ENCODE results near the gene CETN2.

CETN2 gene

DNA sequence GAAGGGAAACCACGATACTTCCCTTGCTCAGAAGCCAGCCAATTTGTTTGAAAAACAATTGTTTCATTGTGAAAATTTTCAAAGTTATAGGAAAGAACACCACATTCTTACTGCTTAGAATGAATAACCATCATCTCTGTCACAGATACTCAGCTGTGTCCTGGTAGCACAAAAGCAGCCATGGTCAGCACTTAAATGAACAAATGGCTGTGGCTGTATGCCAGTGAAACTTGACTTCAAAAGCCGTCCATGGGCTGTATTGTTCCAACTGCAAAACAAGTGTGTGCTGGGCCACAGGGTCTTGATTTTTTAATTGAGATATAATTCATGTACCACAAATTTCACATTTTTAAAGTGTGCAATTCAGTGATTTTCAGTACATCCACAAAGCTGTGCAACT is 19.9 kb upstream of the CETN2 start:
- Histone ChIP-seq H3K9me3 (ENCODE audit: control insufficient read depth, insufficient read depth, low read depth, low read length) (no peaks in the 10 kb centered on the region), H3K4me3 (ENCODE audit: low read depth, low read length) (no peak overlapping the region), H3K36me3 (ENCODE audit: control insufficient read depth in 2 of 2, insufficient read depth in 1 of 2, low read length in 2 of 2) (peaks cover 19 to 55% of the 10 kb centered on the region in 2 experiments; a peak in 2 of 3 replicates), H3K27ac (ENCODE audit: extremely low read depth, low read depth, low read length) (no peak overlapping the region), H3K4me1 (ENCODE audit: control insufficient read depth, insufficient read depth, low read length) (no peaks in the 10 kb centered on the region)
- CTCF ChIA-PET: no interaction called here
- TF ChIP-seq WT1 (tag by site-specific recombination; IDR thresholded peaks at IDR 0.05) (no peak), ZNF274 (IDR thresholded peaks at IDR 0.05; ENCODE audit: low read length) (no peak), ZNF274 (tag by site-specific recombination; IDR thresholded peaks at IDR 0.05; ENCODE audit: borderline replicate concordance) (no peak), ZNF530 (tag by site-specific recombination; IDR thresholded peaks at IDR 0.05; ENCODE audit: low read depth) (no peak), ZNF768 (tag by site-specific recombination; IDR thresholded peaks at IDR 0.05) (no peak), ZNF311 (tag by site-specific recombination; IDR thresholded peaks at IDR 0.05; ENCODE audit: borderline replicate concordance) (no peak), GLI4 (tag by site-specific recombination; IDR thresholded peaks at IDR 0.05) (no peak), ZNF600 (tag by site-specific recombination; IDR thresholded peaks at IDR 0.05) (no peak), ZNF221 (tag by site-specific recombination; IDR thresholded peaks at IDR 0.05; ENCODE audit: borderline replicate concordance) (no peak), ZNF416 (tag by site-specific recombination; IDR thresholded peaks at IDR 0.05) (no peak), ZFP3 (tag by site-specific recombination; IDR thresholded peaks at IDR 0.05; ENCODE audit: low read depth) (no peak), ZNF670 (tag by site-specific recombination; IDR thresholded peaks at IDR 0.05; ENCODE audit: low read depth) (no peak), ZNF391 (tag by site-specific recombination; IDR thresholded peaks at IDR 0.05; ENCODE audit: borderline replicate concordance, low read depth) (no peak), ZNF37A (tag by site-specific recombination; IDR thresholded peaks at IDR 0.05) (no peak), ZNF354C (tag by site-specific recombination; IDR thresholded peaks at IDR 0.05; ENCODE audit: borderline replicate concordance, low read depth) (no peak), ZNF549 (tag by site-specific recombination; IDR thresholded peaks at IDR 0.05) (no peak), ZNF548 (tag by site-specific recombination; IDR thresholded peaks at IDR 0.05) (no peak)
- TF ChIP-seq, protein P1, sequence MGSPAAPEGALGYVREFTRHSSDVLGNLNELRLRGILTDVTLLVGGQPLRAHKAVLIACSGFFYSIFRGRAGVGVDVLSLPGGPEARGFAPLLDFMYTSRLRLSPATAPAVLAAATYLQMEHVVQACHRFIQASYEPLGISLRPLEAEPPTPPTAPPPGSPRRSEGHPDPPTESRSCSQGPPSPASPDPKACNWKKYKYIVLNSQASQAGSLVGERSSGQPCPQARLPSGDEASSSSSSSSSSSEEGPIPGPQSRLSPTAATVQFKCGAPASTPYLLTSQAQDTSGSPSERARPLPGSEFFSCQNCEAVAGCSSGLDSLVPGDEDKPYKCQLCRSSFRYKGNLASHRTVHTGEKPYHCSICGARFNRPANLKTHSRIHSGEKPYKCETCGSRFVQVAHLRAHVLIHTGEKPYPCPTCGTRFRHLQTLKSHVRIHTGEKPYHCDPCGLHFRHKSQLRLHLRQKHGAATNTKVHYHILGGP (tag by site-specific recombination; IDR thresholded peaks at IDR 0.05): no peak
- POLR2A ChIA-PET: no interaction called here

DNA sequence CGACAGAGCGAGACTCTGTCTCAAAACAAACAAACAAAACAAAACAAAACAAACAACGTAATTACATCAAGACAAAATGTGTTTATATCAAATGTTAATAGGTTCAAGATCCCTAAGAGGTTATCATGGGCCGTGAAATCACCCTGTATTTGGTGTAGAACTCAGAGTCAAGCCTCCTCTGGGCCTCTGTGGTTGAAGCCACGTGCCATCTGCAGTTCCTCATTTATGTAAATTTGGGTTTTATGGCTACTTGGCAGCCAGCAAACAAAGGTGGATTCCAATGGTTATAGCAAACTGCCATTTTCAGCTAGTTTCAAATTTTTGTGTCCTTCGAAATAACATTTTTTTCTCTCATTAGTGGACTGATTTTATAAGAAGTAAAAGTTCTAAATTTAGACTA is 16.7 kb upstream of the CETN2 start:
- Histone ChIP-seq H3K27ac (ENCODE audit: extremely low read depth, low read depth, low read length) (no peak overlapping the region), H3K36me3 (ENCODE audit: control insufficient read depth in 2 of 2, insufficient read depth in 1 of 2, low read length in 2 of 2) (peaks cover 13 to 44% of the 10 kb centered on the region in 2 experiments; a peak in 2 of 3 replicates), H3K4me3 (ENCODE audit: low read depth, low read length) (no peak overlapping the region), H3K4me1 (ENCODE audit: control insufficient read depth, insufficient read depth, low read length) (no peaks in the 10 kb centered on the region), H3K9me3 (ENCODE audit: control insufficient read depth, insufficient read depth, low read depth, low read length) (no peaks in the 10 kb centered on the region)
- TF ChIP-seq ZNF350 (tag by site-specific recombination; IDR thresholded peaks at IDR 0.05) (no peak), ZNF76 (tag by site-specific recombination; IDR thresholded peaks at IDR 0.05; ENCODE audit: borderline replicate concordance, low read depth) (no peak), KLF16 (tag by site-specific recombination; IDR thresholded peaks at IDR 0.05) (no peak), ZNF624 (tag by site-specific recombination; IDR thresholded peaks at IDR 0.05) (no peak)
- TF ChIP-seq, protein P2, sequence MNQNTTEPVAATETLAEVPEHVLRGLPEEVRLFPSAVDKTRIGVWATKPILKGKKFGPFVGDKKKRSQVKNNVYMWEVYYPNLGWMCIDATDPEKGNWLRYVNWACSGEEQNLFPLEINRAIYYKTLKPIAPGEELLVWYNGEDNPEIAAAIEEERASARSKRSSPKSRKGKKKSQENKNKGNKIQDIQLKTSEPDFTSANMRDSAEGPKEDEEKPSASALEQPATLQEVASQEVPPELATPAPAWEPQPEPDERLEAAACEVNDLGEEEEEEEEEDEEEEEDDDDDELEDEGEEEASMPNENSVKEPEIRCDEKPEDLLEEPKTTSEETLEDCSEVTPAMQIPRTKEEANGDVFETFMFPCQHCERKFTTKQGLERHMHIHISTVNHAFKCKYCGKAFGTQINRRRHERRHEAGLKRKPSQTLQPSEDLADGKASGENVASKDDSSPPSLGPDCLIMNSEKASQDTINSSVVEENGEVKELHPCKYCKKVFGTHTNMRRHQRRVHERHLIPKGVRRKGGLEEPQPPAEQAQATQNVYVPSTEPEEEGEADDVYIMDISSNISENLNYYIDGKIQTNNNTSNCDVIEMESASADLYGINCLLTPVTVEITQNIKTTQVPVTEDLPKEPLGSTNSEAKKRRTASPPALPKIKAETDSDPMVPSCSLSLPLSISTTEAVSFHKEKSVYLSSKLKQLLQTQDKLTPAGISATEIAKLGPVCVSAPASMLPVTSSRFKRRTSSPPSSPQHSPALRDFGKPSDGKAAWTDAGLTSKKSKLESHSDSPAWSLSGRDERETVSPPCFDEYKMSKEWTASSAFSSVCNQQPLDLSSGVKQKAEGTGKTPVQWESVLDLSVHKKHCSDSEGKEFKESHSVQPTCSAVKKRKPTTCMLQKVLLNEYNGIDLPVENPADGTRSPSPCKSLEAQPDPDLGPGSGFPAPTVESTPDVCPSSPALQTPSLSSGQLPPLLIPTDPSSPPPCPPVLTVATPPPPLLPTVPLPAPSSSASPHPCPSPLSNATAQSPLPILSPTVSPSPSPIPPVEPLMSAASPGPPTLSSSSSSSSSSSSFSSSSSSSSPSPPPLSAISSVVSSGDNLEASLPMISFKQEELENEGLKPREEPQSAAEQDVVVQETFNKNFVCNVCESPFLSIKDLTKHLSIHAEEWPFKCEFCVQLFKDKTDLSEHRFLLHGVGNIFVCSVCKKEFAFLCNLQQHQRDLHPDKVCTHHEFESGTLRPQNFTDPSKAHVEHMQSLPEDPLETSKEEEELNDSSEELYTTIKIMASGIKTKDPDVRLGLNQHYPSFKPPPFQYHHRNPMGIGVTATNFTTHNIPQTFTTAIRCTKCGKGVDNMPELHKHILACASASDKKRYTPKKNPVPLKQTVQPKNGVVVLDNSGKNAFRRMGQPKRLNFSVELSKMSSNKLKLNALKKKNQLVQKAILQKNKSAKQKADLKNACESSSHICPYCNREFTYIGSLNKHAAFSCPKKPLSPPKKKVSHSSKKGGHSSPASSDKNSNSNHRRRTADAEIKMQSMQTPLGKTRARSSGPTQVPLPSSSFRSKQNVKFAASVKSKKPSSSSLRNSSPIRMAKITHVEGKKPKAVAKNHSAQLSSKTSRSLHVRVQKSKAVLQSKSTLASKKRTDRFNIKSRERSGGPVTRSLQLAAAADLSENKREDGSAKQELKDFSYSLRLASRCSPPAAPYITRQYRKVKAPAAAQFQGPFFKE (tag by site-specific recombination; IDR thresholded peaks at IDR 0.05; ENCODE audit: borderline replicate concordance): no peak
- POLR2A ChIA-PET: no interaction called here
- CTCF ChIA-PET: no interaction called here
